Erythroblast (primary cell): ENCODE results near the gene TJP1.

ENCODE experiments used
- GATA1 ChIP-seq: IDR thresholded peaks from 2 replicates; pipeline ENCODE4 v1.6.1; 2011; ENCODE audit warnings: low read depth, mild to moderate bottlenecking, control low read depth, low read length, moderate library complexity
- POLR2A ChIP-seq: IDR thresholded peaks from 2 replicates; pipeline ENCODE4 v1.6.1; 2011; ENCODE audit warnings: mild to moderate bottlenecking, low read length

GRCh38 chr15:29686079-29686425 lies 136.2 kb downstream of the TJP1 start:
- no peak for TF ChIP-seq POLR2A
- no peak for TF ChIP-seq GATA1
